HCT116 (cell line): ENCODE results near the gene CFI. TPM values are rescaled to one million over a fixed set of nuclear protein-coding genes. Genes with fewer than 3 reads are reported as not detected.

Source experiments
- ATAC-seq: fragments of 200-7000 bp; cut with Tn5 transposase; 2 replicates; pipeline ENCODE4 v1.9.1; 2020; ENCODE audit warnings: mild to moderate bottlenecking, moderate library complexity
- BruUV-seq: library from RNA; stranded (reverse); fragments of 400-500 nt; replicated peaks from 2 replicates; lab custom pipeline; 2021; lab: Mats Ljungman, UMichigan
- CTCF ChIA-PET: fragments of 300-600 bp; sonication (Branson Sonifier 250); formaldehyde crosslinking; loops from one replicate; lab custom pipeline; 2021; ENCODE audit warnings: antibody characterized with exemption; lab: Charles Lee
- POLR2A ChIA-PET: fragments of 300-600, 350-600 bp; sonication (Branson Sonifier 250); formaldehyde crosslinking; loops from one replicate; lab custom pipeline; 2021; ENCODE audit warnings: antibody characterized with exemption; lab: Charles Lee
- RAD21 ChIA-PET, 2 experiments: fragments of 300-600 bp; sonication (Branson Sonifier 250); formaldehyde crosslinking; loops; one replicate each; lab custom pipeline; 2023; ENCODE audit warnings: low total read pairs in 2 of 2; ENCODE audit not compliant: uncharacterized antibody in 2 of 2, unreplicated experiment in 2 of 2, low non-redundant PET in 1 of 2; lab: Charles Lee
- DNase-seq: peaks from one replicate; pipeline ENCODE4 v3.0.0-alpha.2; 2010; ENCODE audit warnings: low read depth, low spot score
- H2AFZ ChIP-seq: fragments of 200-600 bp; shearing (Covaris generic), sonication (generic); 2 replicates; pipeline ENCODE4 v1.6.1; 2017; ENCODE audit warnings: low read depth, mixed run types, mixed read lengths, antibody characterized with exemption, low read length; ENCODE audit not compliant: poor library complexity, severe bottlenecking
- H3K27ac ChIP-seq: 2 replicates; pipeline ENCODE4 v1.5.1; 2012; ENCODE audit warnings: low read depth, low read length
- H3K27me3 ChIP-seq: fragments of 200-600 bp; sonication (generic); 2 replicates; pipeline ENCODE4 v1.6.1; 2016; ENCODE audit warnings: mixed run types, low read length, mixed read lengths; ENCODE audit not compliant: insufficient read depth
- H3K36me3 ChIP-seq, 2 experiments: fragments of 200-500 bp in 1 of 2; fragments of 200-600 bp in 1 of 2; sonication (Bioruptor generic) in 1 of 2; sonication (generic) in 1 of 2; 2 replicates each; pipeline versions ENCODE4 v1.5.1 to v1.6.1; 2014 to 2016; ENCODE audit warnings: low read length in 2 of 2, inconsistent platforms in 1 of 2, mixed read lengths in 1 of 2, mixed run types in 1 of 2; ENCODE audit not compliant: insufficient read depth in 2 of 2, control insufficient read depth in 1 of 2
- H3K4me1 ChIP-seq, 2 experiments: fragments of 200-600 bp in 1 of 2; sonication (generic) in 1 of 2; 2 replicates each; pipeline versions ENCODE4 v1.5.1 to v1.6.1; 2012 to 2017; ENCODE audit warnings: low read length in 2 of 2, inconsistent platforms in 1 of 2, mild to moderate bottlenecking in 1 of 2, mixed read lengths in 1 of 2, mixed run types in 1 of 2, moderate library complexity in 1 of 2; ENCODE audit not compliant: insufficient read depth in 2 of 2, control insufficient read depth in 1 of 2
- H3K4me2 ChIP-seq: fragments of 200-600 bp; sonication (generic); 2 replicates; pipeline ENCODE4 v1.6.1; 2017; ENCODE audit warnings: mixed run types, low read length, mixed read lengths
- H3K4me3 ChIP-seq, 2 experiments: fragments of 200-600 bp in 1 of 2; sonication (generic) in 1 of 2; replicated peaks in 1 of 2; 2 replicates each; pipeline ENCODE4 v1.5.1; 2011 to 2016; ENCODE audit warnings: low read length in 2 of 2, control low read depth in 1 of 2, low read depth in 1 of 2, mild to moderate bottlenecking in 1 of 2, mixed read lengths in 1 of 2, mixed run types in 1 of 2
- H3K79me2 ChIP-seq: fragments of 200-600 bp; sonication (generic); 2 replicates; pipeline ENCODE4 v1.6.1; 2017; ENCODE audit warnings: mild to moderate bottlenecking, mixed run types, low read length, moderate library complexity, mixed read lengths; ENCODE audit not compliant: insufficient read depth
- H3K9ac ChIP-seq: fragments of 200-600 bp; sonication (generic); 2 replicates; pipeline ENCODE4 v1.6.1; 2016; ENCODE audit warnings: low read length, mixed read lengths
- H3K9me2 ChIP-seq: fragments of 200-600 bp; sonication (generic), shearing (Covaris generic); 2 replicates; pipeline ENCODE4 v1.6.1; 2017; ENCODE audit warnings: mixed run types, mild to moderate bottlenecking, moderate library complexity; ENCODE audit not compliant: insufficient read depth
- H3K9me3 ChIP-seq, 2 experiments: fragments of 200-500 bp in 1 of 2; fragments of 200-600 bp in 1 of 2; sonication (Bioruptor generic) in 1 of 2; sonication (generic) in 1 of 2; 2 replicates each; pipeline ENCODE4 v1.6.1; 2014 to 2017; ENCODE audit warnings: low read length in 2 of 2, mixed read lengths in 2 of 2, inconsistent platforms in 1 of 2, low read depth in 1 of 2, mild to moderate bottlenecking in 1 of 2, mixed run types in 1 of 2, moderate library complexity in 1 of 2; ENCODE audit not compliant: control insufficient read depth in 1 of 2, insufficient read depth in 1 of 2
- H4K20me1 ChIP-seq: fragments of 200-600 bp; sonication (generic), shearing (Covaris generic); 2 replicates; pipeline ENCODE4 v1.6.1; 2017; ENCODE audit warnings: mixed run types, mild to moderate bottlenecking, moderate library complexity; ENCODE audit not compliant: insufficient read depth
- CEBPB ChIP-seq: IDR thresholded peaks from 2 replicates; pipeline ENCODE4 v1.6.1; 2012; ENCODE audit warnings: low read depth
- CTCF ChIP-seq, 3 experiments: fragments of 200-600 bp in 1 of 3; sonication (generic) in 1 of 3; IDR thresholded peaks in 2 of 3; conservative IDR thresholded peaks in 1 of 3; 2 replicates each; pipeline ENCODE4 v1.5.1; 2012 to 2017; ENCODE audit warnings: low read depth in 2 of 3, low read length in 2 of 3, antibody characterized with exemption in 1 of 3, borderline replicate concordance in 1 of 3, control low read depth in 1 of 3, mild to moderate bottlenecking in 1 of 3, mixed read lengths in 1 of 3, mixed run types in 1 of 3, moderate library complexity in 1 of 3; ENCODE audit not compliant: insufficient read depth in 1 of 3
- FOSL1 ChIP-seq: IDR thresholded peaks from 2 replicates; pipeline ENCODE4 v1.6.1; 2012; ENCODE audit warnings: low read depth
- JUND ChIP-seq: IDR thresholded peaks from 2 replicates; pipeline ENCODE4 v1.6.1; 2012
- MAX ChIP-seq: IDR thresholded peaks from 2 replicates; pipeline ENCODE4 v1.6.1; 2012
- POLR2A ChIP-seq: IDR thresholded peaks from 2 replicates; pipeline ENCODE4 v1.7.0; 2011; ENCODE audit warnings: borderline replicate concordance; ENCODE audit not compliant: insufficient read depth, insufficient read length; ENCODE audit errors: extremely low read depth
- RAD21 ChIP-seq: IDR thresholded peaks from 2 replicates; pipeline ENCODE4 v1.6.1; 2012; ENCODE audit warnings: low read depth, mild to moderate bottlenecking
- SIN3A ChIP-seq: IDR thresholded peaks from 2 replicates; pipeline ENCODE4 v1.6.1; 2012; ENCODE audit warnings: low read depth
- SRF ChIP-seq: IDR thresholded peaks from 2 replicates; pipeline ENCODE4 v1.6.1; 2012; ENCODE audit warnings: low read depth
- YY1 ChIP-seq: IDR thresholded peaks from 2 replicates; pipeline ENCODE4 v1.6.1; 2011; ENCODE audit warnings: low read length, low read depth, moderate library complexity, mild to moderate bottlenecking; ENCODE audit not compliant: insufficient replicate concordance; ENCODE audit errors: extremely low read depth
- ZNF274 ChIP-seq: fragments of 200-500 bp; sonication (Bioruptor generic); IDR thresholded peaks from 2 replicates; pipeline ENCODE4 v1.6.1; 2014; ENCODE audit warnings: mild to moderate bottlenecking, low read depth, low read length, inconsistent platforms
- intact Hi-C: fragments of 100-400 bp; cut with micrococcal nuclease; formaldehyde crosslinking; loops from 2 replicates; pipeline ENCODE4 v1.10.0; 2022
- total RNA-seq: library from RNA; stranded (reverse); gene quantifications from one replicate; pipeline ENCODE4 v1.2.1, GENCODE V29; 2021; ENCODE audit not compliant: unreplicated experiment
- TF ChIP-seq, protein P1 (sequence below): IDR thresholded peaks from 2 replicates; pipeline ENCODE4 v1.6.1; 2011; ENCODE audit warnings: mild to moderate bottlenecking, low read length, moderate library complexity; ENCODE audit not compliant: insufficient replicate concordance; ENCODE audit errors: extremely low read depth

Gene CFI
- total RNA-seq, 1 experiment from 2014 or later: 0.84 TPM

DNA sequence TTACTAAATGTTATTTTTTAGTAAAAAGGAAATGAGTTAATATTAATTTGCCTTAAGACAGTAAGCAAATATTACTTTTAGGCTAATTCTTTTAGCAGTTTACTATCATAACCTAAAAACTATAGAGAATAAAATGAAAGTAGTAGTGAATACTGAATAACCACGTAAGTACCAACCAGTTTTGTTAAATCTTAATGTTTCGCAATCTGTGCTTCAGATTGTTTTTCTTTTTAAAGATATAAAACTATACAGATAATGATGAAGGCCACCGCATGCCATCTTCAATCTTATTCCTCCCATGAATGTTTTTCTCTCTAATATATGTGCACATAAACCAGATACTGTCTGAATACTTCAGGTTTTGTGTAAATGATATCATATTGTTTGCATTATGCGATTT, 32.0 kb upstream of the CFI start:
- H3K4me3 ChIP-seq: no peak overlapping the region
- ChIA-PET CTCF (no interaction called here), RAD21 (no interaction called here), POLR2A (no interaction called here)
- intact Hi-C loops: no loop called here
- H3K9ac ChIP-seq: no peak overlapping the region
- H3K4me1 ChIP-seq: no peaks in the 10 kb centered on the region
- H4K20me1 ChIP-seq: no peaks in the 10 kb centered on the region
- no peak overlapping the region for H3K27ac ChIP-seq
- no peak for DNase-seq
- no peak overlapping the region for H3K4me2 ChIP-seq
- H3K79me2 ChIP-seq: no peaks in the 10 kb centered on the region
- no TSS peak for BruUV-seq
- no peaks in the 10 kb centered on the region for H3K27me3 ChIP-seq
- H3K9me2 ChIP-seq: no peaks in the 10 kb centered on the region
- no peak for ATAC-seq
- no peak overlapping the region for H2AFZ ChIP-seq
- no peaks in the 10 kb centered on the region for H3K9me3 ChIP-seq
- H3K36me3 ChIP-seq: no peaks in the 10 kb centered on the region
- TF ChIP-seq MAX (no peak), SRF (no peak), POLR2A (no peak)
- TF ChIP-seq, all 23 proteins: peak for 0

DNA sequence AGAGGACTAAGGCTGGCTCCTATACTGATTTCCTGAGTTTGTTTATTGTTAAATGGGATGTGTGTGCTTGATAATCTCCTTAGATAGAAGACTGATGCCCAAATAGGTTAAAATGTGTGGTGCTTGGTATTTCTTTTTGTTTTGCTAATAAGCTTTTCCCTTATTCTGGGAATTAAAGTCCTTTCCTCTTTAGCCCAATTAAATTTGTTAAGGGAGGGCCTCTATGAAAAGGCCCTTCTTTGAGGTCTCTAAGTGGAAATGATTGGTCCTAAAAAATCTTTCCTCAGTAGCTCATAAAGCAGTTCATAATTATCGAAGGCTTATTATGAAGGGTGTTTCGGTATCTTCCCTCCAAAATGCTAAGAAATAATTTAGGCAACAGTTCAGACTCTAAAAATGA, 25.9 kb upstream of the CFI start, which contains the start of gene RRH:
TSS of gene RRH (plus strand) at position 301 of the 400 bp plus-strand sequence. CDS start at position 357, 56 bp downstream.
- Histone ChIP-seq H3K27me3 (no peaks in the 10 kb centered on the region), H3K9me3 (no peaks in the 10 kb centered on the region), H3K4me3 (no peak within 1 kb of the TSS), H3K27ac (no peak within 1 kb of the TSS), H3K9ac (no peak within 1 kb of the TSS), H3K9me2 (no peaks in the 10 kb centered on the region), H3K36me3 (peaks cover 19 to 32% of the 10 kb centered on the region in 2 experiments; a peak in 3 of 4 replicates), H3K79me2 (no peaks in the 10 kb centered on the region; the same call in 1 of the 2 replicates), H3K4me2 (no peak within 1 kb of the TSS), H4K20me1 (no peaks in the 10 kb centered on the region), H2AFZ (no peak within 1 kb of the TSS), H3K4me1 (no peaks in the 10 kb centered on the region)
- CTCF ChIA-PET: interaction anchor here (2.8 kb wide), 1 partner anchor 151 kb away, joined by 6 read pairs; no protein-coding TSS in a partner anchor
- RAD21 ChIA-PET: no interaction called here
- ATAC-seq (no peak), DNase-seq (no peak)
- intact Hi-C loops: loop anchor here (5.0 kb wide), 1 partner anchor 150 kb away; no protein-coding TSS in a partner anchor
- BruUV-seq: no TSS peak
- POLR2A ChIA-PET: no interaction called here
- no peak for TF ChIP-seq ZNF274
- no peak for TF ChIP-seq JUND
- no peak for TF ChIP-seq FOSL1
- TF ChIP-seq SIN3A: no peak
- TF ChIP-seq, protein P1, sequence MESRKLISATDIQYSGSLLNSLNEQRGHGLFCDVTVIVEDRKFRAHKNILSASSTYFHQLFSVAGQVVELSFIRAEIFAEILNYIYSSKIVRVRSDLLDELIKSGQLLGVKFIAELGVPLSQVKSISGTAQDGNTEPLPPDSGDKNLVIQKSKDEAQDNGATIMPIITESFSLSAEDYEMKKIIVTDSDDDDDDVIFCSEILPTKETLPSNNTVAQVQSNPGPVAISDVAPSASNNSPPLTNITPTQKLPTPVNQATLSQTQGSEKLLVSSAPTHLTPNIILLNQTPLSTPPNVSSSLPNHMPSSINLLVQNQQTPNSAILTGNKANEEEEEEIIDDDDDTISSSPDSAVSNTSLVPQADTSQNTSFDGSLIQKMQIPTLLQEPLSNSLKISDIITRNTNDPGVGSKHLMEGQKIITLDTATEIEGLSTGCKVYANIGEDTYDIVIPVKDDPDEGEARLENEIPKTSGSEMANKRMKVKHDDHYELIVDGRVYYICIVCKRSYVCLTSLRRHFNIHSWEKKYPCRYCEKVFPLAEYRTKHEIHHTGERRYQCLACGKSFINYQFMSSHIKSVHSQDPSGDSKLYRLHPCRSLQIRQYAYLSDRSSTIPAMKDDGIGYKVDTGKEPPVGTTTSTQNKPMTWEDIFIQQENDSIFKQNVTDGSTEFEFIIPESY: no peak
- TF ChIP-seq CTCF (IDR thresholded peaks at IDR 0.05 in 2 of 3, conservative IDR thresholded peaks at IDR 0.05 in 1 of 3; ENCODE audit: borderline replicate concordance in 1 of 3, insufficient read depth in 1 of 3, low read depth in 2 of 3, low read length in 2 of 3): no peak
- TF ChIP-seq RAD21: no peak
- TF ChIP-seq POLR2A: no peak
- no peak for TF ChIP-seq YY1
- no peak for TF ChIP-seq CEBPB
